Measurements from ENCODE around the gene SLC19A1. TPM values are rescaled to one million over a fixed set of nuclear protein-coding genes. Genes with fewer than 3 reads are reported as not detected.
A peak's percentile ranks its signal among the peaks of the same experiment; 100 is the strongest.

SLC19A1 gene
- polyA plus RNA-seq, 3 donors, result 25.0 to 53.0 (median 39.9) TPM

GRCh38 chr21:45481566-45481965 is 60.7 kb downstream of the SLC19A1 start:
- H3K36me3 ChIP-seq (replicated peaks in 1 of 2; ENCODE audit: control insufficient read depth in 1 of 2, insufficient read depth in 2 of 2, low read length in 2 of 2), result no peaks in the 10 kb centered on the region
- intact Hi-C loops (cut with micrococcal nuclease), result no loop called here
- H3K27me3 ChIP-seq (ENCODE audit: control insufficient read depth in 2 of 2, insufficient read depth in 2 of 2, low read length in 2 of 2), result no peaks in the 10 kb centered on the region
- H3K4me2 ChIP-seq (replicated peaks; ENCODE audit: extremely low read depth, low read length, poor library complexity, severe bottlenecking), result no peak overlapping the region
- DNase-seq, result no peak
- H3K9me3 ChIP-seq (replicated peaks in 1 of 2; ENCODE audit: control insufficient read depth in 1 of 2, insufficient read depth in 1 of 2, low read length in 2 of 2), result no peaks in the 10 kb centered on the region
- peaks cover 2 to 4% (median 4%) of the 10 kb centered on the region in 3 donors for H3K27me3 Mint-ChIP-seq (ENCODE audit: low read depth in 3 of 3)
- peaks cover 47% of the 10 kb centered on the region for H3K4me1 Mint-ChIP-seq
- H3K36me3 Mint-ChIP-seq, result no peaks in the 10 kb centered on the region
- H2AFZ ChIP-seq (ENCODE audit: insufficient read depth, low read depth, low read length, poor library complexity, severe bottlenecking), result no peak overlapping the region
- H3K4me1 ChIP-seq (ENCODE audit: control insufficient read depth in 1 of 2, insufficient read depth in 2 of 2, low read length in 2 of 2), result peaks cover 57 to 58% of the 10 kb centered on the region in 2 donors
- H3K4me3 Mint-ChIP-seq, result no peak overlapping the region
- no peak for TF ChIP-seq CTCF (IDR thresholded peaks at IDR 0.05)
- H3K4me3 ChIP-seq (replicated peaks in 1 of 3; ENCODE audit: low read depth in 2 of 3, low read length in 3 of 3), result no peak overlapping the region
- H3K27ac ChIP-seq (ENCODE audit: low read depth in 1 of 2, low read length in 2 of 2), result no peak overlapping the region
- H3K9me3 Mint-ChIP-seq, result peaks cover 0 to 3% (median 0%) of the 10 kb centered on the region in 7 donors
- no peaks in the 10 kb centered on the region for H4K20me1 ChIP-seq (ENCODE audit: insufficient read depth, low read length)
- peak overlapping the region in 1 of 7 donors; percentile 36 for H3K27ac Mint-ChIP-seq
- no peak overlapping the region for H3K9ac ChIP-seq (ENCODE audit: insufficient read depth, low read length, poor library complexity, severe bottlenecking)
- WGBS (ENCODE audit: insufficient coverage), result over 99% methylated on average over 16 of the region's 16 CpGs
- no peaks in the 10 kb centered on the region for H3K79me2 ChIP-seq (ENCODE audit: insufficient read depth, low read length)

- H3K4me2 ChIP-seq (replicated peaks; ENCODE audit: extremely low read depth, low read length, poor library complexity, severe bottlenecking), result no peak overlapping the region
- H3K79me2 ChIP-seq (ENCODE audit: insufficient read depth, low read length), result no peaks in the 10 kb centered on the region
- H3K9me3 Mint-ChIP-seq, result peaks cover 0 to 3% (median 0%) of the 10 kb centered on the region in 7 donors
- no peaks in the 10 kb centered on the region for H3K9me3 ChIP-seq (replicated peaks in 1 of 2; ENCODE audit: control insufficient read depth in 1 of 2, insufficient read depth in 1 of 2, low read length in 2 of 2)
- no peak overlapping the region for H3K4me3 Mint-ChIP-seq
- no peak for TF ChIP-seq CTCF (IDR thresholded peaks at IDR 0.05)
- no peaks in the 10 kb centered on the region for H4K20me1 ChIP-seq (ENCODE audit: insufficient read depth, low read length)
- H3K36me3 ChIP-seq (replicated peaks in 1 of 2; ENCODE audit: control insufficient read depth in 1 of 2, insufficient read depth in 2 of 2, low read length in 2 of 2), result no peaks in the 10 kb centered on the region
- H3K9ac ChIP-seq (ENCODE audit: insufficient read depth, low read length, poor library complexity, severe bottlenecking), result no peak overlapping the region
- peaks cover under 1 to 6% (median 4%) of the 10 kb centered on the region in 3 donors for H3K27me3 Mint-ChIP-seq (ENCODE audit: low read depth in 3 of 3)
- H2AFZ ChIP-seq (ENCODE audit: insufficient read depth, low read depth, low read length, poor library complexity, severe bottlenecking), result no peak overlapping the region
- H3K4me3 ChIP-seq (replicated peaks in 1 of 3; ENCODE audit: low read depth in 2 of 3, low read length in 3 of 3), result no peak overlapping the region
- intact Hi-C loops (cut with micrococcal nuclease), result no loop called here
- 93% methylated on average over 31 of the region's 35 CpGs for WGBS (ENCODE audit: insufficient coverage)
- H3K27me3 ChIP-seq (ENCODE audit: control insufficient read depth in 2 of 2, insufficient read depth in 2 of 2, low read length in 2 of 2), result no peaks in the 10 kb centered on the region
- H3K27ac ChIP-seq (ENCODE audit: low read depth in 1 of 2, low read length in 2 of 2), result no peak overlapping the region
- DNase-seq, result no peak
- peaks cover 50% of the 10 kb centered on the region for H3K4me1 Mint-ChIP-seq
- no peak overlapping the region for H3K27ac Mint-ChIP-seq
- H3K36me3 Mint-ChIP-seq, result no peaks in the 10 kb centered on the region
- H3K4me1 ChIP-seq (ENCODE audit: control insufficient read depth in 1 of 2, insufficient read depth in 2 of 2, low read length in 2 of 2), result peaks cover 57 to 58% of the 10 kb centered on the region in 2 donors
Measured at GRCh38 chr21:45480701-45481500, 61.3 kb downstream of the SLC19A1 start.
